Liver (tissue), 3 donors: ENCODE data around the gene ZNF329.

ENCODE experiments used
- ATF3 ChIP-seq: IDR thresholded peaks from 2 replicates; pipeline ENCODE4 v1.6.1; 2016; ENCODE audit warnings: antibody characterized with exemption
- JUND ChIP-seq, 2 donors: IDR thresholded peaks; 2 replicates each; pipeline ENCODE4 v1.6.1; 2016; ENCODE audit warnings: antibody characterized with exemption in 2 of 2
- MAX ChIP-seq: IDR thresholded peaks from 2 replicates; pipeline ENCODE4 v1.6.1; 2016; ENCODE audit warnings: antibody characterized with exemption
- RAD21 ChIP-seq, 2 donors: IDR thresholded peaks; 2 replicates each; pipeline ENCODE4 v1.6.1; 2016; ENCODE audit warnings: antibody characterized with exemption in 2 of 2, mild to moderate bottlenecking in 2 of 2
- REST ChIP-seq: IDR thresholded peaks from 2 replicates; pipeline ENCODE4 v1.6.1; 2016; ENCODE audit warnings: antibody characterized with exemption, mild to moderate bottlenecking
- RXRA ChIP-seq, 2 donors: IDR thresholded peaks; 2 replicates each; pipeline ENCODE4 v1.6.1; 2017 to 2018; ENCODE audit warnings: antibody characterized with exemption in 2 of 2, mild to moderate bottlenecking in 1 of 2
- YY1 ChIP-seq: IDR thresholded peaks from 2 replicates; pipeline ENCODE4 v1.6.1; 2016; ENCODE audit warnings: antibody characterized with exemption, mild to moderate bottlenecking
- TF ChIP-seq, protein P1 (sequence below): fragments of 150-350 bp; IDR thresholded peaks from 2 replicates; pipeline ENCODE4 v1.5.1; 2017; ENCODE audit warnings: improper control_type of control experiment, low read depth, low read length; ENCODE audit not compliant: missing input control
- TF ChIP-seq, protein P2 (sequence below): IDR thresholded peaks from 2 replicates; pipeline ENCODE4 v1.6.1; 2016; ENCODE audit warnings: antibody characterized with exemption
- donor health status: healthy.
- donor health status: healthy.

DNA sequence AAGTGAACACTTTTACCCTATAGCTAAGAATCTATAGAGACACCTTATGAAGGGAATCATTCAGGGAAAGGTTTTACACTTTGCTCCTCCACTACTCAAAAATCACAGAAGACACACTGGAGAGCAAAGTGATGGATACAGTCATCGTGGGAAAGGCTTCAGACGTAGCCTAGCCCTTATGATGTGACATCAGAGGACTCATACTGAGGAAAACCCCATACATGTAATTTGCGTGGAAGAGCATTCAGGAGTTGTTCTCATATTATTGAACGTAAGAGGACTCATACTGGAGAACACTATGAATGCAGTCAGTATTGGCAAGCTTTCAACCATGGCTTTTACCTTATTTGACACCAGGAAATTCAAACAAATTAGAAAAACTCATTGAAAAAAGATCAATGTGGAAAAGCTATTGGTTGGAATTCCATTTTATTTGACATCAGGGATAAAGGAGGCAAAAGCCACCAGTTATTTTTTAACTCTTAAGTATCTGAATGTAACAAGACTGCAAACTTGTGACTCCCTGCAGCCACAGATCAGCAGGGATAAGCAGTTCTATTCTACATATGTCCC, 16.2 kb upstream of the ZNF329 start:
- no peak for TF ChIP-seq RXRA (IDR thresholded peaks at IDR 0.05)
- TF ChIP-seq, protein P1, sequence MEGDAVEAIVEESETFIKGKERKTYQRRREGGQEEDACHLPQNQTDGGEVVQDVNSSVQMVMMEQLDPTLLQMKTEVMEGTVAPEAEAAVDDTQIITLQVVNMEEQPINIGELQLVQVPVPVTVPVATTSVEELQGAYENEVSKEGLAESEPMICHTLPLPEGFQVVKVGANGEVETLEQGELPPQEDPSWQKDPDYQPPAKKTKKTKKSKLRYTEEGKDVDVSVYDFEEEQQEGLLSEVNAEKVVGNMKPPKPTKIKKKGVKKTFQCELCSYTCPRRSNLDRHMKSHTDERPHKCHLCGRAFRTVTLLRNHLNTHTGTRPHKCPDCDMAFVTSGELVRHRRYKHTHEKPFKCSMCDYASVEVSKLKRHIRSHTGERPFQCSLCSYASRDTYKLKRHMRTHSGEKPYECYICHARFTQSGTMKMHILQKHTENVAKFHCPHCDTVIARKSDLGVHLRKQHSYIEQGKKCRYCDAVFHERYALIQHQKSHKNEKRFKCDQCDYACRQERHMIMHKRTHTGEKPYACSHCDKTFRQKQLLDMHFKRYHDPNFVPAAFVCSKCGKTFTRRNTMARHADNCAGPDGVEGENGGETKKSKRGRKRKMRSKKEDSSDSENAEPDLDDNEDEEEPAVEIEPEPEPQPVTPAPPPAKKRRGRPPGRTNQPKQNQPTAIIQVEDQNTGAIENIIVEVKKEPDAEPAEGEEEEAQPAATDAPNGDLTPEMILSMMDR, result no peak
- TF ChIP-seq MAX, result no peak
- TF ChIP-seq ATF3, result no peak
- no peak for TF ChIP-seq REST
- no peak for TF ChIP-seq RAD21 (IDR thresholded peaks at IDR 0.05)
- TF ChIP-seq YY1, result no peak
- no peak for TF ChIP-seq JUND (IDR thresholded peaks at IDR 0.05)
- TF ChIP-seq, protein P2, sequence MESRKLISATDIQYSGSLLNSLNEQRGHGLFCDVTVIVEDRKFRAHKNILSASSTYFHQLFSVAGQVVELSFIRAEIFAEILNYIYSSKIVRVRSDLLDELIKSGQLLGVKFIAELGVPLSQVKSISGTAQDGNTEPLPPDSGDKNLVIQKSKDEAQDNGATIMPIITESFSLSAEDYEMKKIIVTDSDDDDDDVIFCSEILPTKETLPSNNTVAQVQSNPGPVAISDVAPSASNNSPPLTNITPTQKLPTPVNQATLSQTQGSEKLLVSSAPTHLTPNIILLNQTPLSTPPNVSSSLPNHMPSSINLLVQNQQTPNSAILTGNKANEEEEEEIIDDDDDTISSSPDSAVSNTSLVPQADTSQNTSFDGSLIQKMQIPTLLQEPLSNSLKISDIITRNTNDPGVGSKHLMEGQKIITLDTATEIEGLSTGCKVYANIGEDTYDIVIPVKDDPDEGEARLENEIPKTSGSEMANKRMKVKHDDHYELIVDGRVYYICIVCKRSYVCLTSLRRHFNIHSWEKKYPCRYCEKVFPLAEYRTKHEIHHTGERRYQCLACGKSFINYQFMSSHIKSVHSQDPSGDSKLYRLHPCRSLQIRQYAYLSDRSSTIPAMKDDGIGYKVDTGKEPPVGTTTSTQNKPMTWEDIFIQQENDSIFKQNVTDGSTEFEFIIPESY, result no peak
